ENCODE results near the gene RBKS.
"Not testable (repeated sequence)": the region's sequence is repeated elsewhere in the genome, so short reads cannot be mapped to it uniquely, and the experiment has no call there.

Gene RBKS

DNA sequence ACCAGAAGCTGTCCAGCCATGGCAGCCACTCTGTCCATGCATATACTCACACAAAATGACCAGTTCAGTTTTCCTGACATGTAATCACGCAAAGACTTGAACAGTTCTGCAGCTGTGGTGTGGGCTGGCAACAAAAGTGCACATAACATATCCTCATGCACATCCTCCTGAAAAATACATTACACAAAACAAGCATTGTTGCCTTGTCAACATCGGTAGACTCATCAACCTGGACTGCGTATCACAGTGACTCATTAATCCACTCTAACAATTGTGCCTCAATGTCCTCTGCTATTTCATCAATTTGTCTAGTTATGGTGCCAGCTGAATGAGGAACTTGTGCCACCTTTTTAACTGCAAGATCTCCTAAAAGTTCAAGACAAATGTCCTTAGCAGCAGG, 19.5 kb downstream of the RBKS start:
- DNase-seq = no peak

DNA sequence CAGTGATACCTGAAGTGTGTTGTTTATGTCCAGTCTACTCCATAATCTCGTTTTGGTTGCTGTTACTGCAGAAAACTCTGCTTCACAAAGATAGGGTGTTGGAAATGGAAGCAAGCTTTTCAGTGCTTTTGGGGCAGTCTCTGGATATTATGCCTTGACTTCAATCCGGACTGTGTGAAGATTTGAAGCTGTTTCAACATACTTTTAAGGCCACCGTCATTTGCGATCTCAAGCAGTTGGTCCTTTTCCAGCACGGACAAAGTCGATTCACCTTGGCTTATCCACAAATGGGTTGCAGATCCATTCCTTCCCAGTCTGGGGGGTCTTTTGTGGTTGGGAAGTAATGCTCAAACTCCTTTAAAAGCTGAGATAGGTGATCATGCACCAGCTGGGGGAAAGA, 20.4 kb downstream of the RBKS start:
- DNase-seq = no peak

DNA sequence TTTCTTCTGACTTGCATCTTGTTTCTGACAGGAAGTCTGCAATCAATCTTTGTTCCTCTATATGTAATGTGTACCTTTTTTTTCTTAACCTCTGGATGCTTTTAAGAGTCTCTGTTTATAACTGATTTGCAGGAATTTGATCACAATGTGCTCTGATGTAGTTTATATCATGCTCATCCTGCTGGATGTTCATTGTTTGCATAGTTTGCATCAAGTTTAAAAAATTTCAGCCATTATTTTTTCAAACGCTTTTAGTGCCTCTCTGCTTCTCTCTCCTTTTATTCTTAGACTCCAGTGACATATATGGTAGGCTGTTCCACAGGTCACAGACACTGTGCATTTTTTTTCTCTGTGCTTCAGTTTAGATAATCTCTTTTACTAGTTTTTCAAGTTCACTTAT, 23.9 kb downstream of the RBKS start:
- DNase-seq = no peak

DNA sequence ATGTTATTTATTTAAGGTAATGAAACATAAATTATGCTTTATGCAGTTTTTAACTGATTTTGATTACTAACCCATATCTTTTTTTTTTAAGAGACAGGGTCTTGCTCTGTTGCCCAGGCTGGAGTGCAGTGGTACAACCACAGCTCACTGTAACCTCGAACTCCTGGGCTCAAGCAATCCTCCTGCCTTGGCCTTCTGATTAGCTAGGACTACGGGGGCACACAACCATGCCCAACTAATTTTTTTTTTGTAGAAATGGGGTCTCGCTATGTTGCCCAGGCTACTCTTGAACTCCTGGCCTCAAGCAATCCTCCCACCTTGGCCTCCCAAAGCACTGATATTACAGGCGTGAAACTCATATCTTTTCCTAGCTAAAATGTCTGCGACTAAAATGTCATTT, 26.2 kb downstream of the RBKS start:
- not testable (repeated sequence) for DNase-seq

DNA sequence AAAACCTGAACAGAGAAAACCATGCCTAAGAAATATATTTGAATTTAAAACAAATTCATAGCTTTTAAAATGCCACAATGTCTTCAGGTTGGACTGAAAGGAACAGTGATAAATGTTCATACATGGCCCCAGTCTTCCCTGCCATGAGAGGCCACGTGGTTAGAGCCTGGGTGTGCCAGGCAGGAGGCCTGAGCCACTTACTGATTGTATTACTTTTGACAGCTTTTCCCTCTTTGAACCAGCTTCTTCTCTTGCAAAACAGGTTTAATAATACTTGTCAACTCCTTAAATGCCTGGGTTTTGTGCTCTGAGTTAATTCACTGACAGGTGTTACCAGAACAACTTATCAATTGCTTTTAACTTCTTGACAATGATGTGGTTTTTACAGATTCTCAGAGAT, 27.0 kb downstream of the RBKS start:
- DNase-seq = peak; percentile 49

DNA sequence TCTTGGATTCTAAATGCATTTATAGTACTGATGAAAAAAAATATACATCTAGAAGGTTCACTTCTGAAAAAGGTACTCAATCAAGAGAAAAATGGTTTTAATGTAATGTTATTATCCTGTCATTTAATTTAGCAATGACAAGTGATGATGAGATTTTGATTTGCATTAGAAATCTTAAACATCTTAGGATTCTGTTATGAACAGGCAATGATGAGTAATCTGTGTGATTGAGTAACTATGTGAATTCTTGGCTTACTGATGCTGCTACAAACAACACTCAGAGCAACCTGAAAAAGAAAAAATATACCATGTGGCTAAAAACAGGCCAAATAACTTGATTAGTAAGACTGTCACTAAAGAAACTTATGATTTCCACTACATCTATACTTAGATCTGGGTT, 30.1 kb downstream of the RBKS start:
- DNase-seq = no peak

DNA sequence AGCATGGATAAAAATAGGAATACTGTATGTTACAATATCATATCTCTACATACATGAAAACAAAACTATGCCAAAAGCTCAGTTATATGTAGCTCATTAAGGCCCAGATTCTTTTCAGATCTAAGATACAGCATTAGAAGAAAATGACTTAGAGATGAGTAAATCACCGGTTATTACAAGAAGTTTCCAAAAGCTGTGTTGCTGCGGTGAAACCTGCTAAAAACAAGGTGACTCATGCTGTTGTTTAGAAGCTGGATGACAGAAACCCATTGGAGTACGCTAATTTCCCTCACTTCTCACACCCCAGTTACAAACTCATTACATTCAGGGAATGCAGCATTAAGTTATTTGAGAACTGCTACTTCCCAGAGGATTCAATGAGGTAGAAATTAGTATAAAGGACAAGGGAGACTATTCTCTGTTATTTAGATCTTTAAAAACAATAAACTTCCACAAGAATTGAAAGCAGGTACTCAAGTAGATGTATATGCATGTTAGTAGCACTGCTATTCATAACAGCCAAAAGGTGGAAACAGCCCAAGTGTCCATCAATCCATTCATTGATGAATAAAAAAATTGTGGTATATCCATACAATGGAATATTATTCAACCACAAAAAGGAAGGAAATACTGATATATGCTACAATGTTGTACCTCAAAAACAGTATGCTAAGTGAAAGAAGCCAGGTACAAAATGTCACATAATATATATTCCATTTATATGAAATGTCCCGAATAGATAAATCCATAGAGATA, 32.6 kb downstream of the RBKS start:
- no peak for DNase-seq

DNA sequence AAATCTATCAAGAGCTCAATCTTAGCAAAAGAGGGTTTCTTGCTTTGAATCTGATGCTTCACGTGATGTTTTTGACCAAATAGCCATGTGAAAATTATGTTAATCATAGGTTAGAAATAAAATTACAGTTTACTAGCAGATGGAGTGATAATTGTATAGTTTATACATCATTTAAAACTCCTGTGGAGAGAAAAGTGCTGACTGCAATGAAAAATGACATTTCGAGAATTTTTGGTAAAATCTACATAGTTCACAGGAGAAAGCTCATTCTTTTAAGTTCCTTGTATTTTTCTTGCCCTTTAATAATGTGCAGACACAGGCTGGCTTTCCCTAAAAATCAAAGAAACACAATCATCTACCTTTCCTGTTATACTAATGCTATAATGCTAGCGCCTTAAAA, 33.2 kb downstream of the RBKS start:
- no peak for DNase-seq

DNA sequence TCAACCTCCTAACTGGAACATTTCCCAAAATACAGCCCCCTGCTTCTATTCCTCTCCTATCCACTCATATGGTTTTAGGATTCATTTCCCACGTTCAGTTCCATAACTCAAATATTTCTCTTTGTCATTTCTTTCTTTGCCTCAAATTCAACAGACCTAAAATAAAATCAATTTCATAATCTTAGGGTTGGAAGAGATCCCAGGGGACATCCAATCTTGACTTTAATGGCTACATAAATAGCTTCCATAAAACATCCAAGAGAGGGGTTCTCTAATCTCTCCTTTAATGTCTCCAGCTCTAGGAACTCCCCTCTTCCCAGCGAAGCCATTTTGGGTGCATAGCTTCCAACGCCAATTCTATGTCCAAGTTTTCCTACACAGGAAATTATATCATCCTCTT, 33.8 kb downstream of the RBKS start:
- DNase-seq = no peak

DNA sequence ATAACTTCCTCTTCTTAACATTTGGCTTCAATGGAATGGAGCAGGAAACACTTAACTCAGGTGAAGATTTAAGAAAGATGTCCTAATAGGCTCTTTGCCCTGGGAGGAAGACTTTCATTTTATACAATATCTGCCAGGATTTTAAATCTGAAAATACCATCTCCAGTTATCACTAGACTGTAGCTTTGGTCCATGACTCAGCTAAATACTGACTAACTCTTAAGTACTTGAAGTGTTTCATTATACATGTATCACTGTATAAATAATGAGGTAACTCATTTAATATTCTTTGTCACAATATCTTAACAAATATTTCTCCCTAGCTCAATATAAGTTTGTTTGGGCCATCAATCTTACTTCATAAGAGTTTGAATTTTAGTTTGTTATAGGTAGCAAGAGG, 34.7 kb downstream of the RBKS start:
- peak; percentile 47 for DNase-seq

DNA sequence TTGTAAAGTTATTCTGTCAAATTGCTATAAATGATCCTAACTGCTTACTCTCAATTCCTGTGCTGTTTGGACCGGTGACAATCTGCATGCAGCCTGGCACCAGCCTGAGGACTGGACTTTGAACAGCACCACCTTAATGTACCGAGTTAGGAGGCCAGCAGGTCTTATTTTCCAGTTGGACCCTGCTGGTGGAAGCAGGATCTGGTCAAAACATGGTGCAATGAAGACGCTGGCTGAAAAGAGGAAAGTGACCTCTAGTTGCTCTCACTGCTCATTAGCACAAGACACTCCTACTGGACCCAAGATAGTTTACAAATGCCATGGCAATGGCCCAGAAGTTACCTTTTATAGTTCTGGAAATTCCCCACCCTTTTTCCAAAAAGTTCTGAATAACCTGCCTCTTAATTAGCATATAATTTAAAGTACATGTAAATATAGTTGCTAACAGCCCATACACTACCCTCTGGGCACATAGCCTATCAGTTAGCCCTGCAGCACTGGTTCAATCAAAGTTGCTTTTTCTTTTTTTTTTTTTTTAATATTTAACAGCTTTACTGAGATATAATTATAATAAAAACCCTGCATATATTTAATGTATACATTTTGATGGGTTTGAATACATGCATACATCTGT, 35.8 kb downstream of the RBKS start:
- DNase-seq = no peak

DNA sequence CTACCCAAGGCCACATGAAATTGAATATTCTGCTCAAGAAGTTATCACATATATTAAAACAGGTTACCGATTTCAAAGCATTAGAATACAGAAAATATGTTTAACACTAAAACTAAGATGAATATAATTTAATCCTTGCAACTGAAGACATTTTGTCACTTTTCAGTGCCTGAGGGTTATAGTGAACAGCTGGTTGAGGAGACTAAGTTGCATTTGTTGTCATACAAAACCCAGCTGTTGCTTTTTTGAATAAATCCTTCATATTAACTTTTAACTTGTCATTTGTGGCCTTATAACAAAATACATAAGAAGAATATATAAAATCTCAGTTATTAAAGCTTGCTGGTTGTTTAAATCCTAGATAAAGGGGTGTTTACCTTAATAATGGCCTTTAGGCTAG, 37.5 kb downstream of the RBKS start:
- DNase-seq = no peak

DNA sequence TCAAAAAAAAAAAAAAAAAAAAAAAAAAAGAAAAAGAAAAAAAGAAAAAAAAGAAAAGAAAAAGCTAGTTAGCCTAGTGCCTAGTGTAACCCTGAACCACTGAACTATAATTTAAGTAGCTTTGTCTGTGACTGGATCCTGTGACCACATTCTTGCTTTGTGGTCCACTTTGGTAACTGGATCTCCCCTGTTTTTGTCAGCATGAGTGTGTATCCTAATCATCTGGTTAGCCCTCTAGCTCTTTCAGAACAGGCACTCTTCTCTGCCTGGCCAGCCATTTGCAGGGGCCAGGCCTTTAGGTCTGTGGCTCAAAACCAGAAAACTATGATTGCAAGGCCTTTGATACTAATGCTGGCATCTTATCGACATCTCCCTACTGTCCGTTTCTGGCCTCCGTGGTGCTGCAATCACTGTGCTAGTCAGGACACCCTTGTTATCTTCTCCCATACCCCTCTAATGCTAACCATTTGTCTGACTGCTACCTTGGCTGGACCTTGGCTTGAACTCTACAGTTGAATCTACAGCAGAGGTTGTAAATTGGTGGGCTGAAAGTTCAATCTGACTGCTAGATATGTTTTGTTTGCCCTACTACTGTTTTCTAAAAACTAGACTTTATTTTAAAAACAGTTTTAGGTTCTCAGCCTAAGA, 40.5 kb downstream of the RBKS start:
- no peak for DNase-seq

DNA sequence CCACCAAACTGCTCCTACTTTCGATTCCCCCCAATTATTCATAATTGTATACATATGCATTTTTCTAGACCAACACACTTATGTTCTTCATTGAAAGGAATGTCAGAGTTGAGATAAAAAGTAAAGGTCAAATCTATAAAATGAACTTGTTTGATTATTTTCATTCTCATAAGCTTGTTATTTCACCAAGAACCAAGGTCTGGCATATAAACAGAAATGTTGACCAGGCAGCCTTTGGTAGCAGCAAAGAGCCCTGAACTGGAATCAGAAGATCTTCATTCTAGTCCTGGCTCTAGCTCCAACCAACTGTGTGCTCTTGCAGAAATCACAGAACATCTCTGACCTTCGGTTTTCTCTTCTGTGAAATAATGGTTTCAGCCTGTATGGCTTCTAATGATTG, 42.9 kb downstream of the RBKS start:
- no peak for DNase-seq

DNA sequence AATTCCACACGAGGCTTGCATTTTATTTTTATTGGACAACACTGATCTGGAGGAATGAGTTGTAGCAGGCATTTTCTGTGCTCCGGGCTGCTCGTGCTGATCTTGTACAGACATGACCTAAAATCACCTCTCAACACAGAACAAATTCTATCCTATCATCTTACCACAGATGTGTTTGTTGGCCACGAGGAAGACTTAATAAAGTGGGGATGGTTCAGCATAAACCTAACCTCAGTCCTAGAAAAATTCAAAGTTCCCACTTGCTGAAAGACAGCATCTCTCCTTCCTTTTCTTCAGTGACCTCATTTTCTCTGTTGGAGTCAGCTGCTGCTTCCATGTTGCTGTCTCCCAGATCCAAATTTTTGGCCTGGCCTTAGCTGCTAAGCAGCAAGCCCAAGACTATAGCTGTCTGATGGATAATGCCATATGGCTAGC, 45.3 kb downstream of the RBKS start:
- DNase-seq = peak; percentile 16

DNA sequence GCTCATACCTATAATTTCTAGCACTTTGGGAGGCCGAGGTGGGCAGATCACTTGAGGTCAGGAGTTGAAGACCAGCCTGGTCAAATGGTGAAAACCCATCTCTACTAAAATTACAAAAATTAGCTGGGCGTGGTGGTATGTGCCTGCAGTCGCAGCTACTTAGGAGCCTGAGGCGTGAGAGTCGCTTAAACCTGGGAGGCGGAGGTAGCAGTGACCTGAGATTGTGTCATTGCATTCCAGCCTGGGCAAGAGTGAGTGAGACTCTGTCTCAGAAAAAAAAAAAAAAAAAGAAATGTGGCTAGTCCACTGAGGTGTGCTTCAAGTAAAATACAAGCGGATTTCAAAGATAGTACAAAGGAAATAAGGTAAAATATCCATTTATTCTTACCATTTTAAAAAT, 46.2 kb downstream of the RBKS start:
- no peak for DNase-seq

DNA sequence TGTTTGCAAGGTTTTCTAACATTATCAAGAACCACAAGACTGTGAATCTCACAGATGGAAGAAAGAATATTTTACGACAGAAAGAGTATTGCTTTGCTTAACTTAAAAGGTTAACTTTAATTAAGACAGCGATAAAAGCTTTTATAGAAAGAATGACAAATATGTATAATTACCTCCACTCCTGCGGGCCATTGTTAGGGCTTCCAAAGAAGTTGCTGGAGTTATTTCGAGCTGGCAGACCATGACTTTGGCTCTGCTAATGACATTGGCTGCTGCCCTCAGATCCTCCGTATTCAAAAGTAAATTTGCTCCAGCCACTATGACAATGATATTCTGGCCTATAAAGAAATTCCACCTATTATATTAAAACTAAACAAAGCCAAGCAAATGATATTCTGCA, 47.3 kb downstream of the RBKS start:
- DNase-seq = no peak

DNA sequence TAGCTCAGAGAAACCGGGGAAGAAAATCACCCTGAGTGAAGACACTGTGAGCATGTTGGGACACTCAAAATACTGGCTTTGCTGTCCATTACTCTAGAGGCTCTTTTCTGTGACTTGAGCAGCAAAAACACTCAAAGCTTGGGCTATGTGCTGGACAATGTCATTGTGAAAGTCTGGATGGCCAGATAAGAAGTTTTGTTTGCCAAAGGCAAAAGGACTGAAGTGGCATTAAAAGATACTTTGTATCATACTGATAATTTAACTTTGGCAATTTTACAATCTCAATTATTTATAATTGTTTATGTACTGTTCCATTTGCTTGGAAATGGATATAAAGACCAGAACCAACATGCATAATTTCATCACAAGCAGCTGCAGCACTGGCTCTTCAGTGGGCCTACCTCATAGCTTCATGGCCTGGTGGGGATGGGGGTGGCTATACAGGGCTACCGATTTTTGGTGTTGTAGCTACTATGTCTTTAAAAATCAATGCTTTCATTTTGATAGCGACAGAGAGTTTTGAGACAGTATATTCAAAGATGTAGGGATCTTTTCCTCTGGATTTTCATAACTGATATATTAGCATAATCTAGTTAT, 51.1 kb downstream of the RBKS start:
- DNase-seq = no peak

DNA sequence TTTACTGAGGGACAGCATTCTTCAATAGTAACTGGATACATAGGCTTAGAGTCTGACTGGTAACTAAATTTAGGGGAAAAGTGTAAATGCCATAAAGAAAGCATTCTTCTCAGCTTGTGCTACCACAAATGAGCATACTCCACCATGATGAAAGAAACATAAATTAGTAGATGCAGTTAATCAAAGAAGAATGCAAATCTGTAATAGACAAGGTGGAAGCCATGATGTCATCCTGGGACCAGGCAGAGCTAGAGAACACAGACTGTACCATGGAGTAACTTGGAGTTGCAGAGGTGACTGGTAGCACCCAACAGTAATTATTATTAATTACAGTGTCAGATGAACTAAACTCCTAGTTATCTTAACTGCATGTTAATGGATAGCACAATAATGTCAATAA, 51.7 kb downstream of the RBKS start:
- DNase-seq = no peak

DNA sequence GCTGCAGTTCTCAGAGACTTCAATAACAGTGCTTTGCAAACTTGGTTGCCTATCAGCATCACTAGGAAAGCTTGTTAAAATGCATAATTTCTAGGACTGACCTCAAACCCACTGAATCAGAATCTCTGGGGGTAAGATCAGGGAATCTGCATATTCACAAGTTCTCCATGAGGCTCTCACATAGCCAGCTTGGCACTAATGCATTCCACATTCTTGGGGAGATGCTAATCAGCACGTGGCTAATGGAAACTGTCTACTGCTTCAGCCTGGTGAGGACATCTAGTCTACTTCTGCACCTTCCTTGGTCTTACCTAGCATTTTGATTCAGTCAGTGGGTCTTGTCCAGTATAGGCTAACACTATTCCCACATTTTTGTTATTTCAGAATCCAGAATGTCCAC, 56.3 kb downstream of the RBKS start:
- no peak for DNase-seq

DNA sequence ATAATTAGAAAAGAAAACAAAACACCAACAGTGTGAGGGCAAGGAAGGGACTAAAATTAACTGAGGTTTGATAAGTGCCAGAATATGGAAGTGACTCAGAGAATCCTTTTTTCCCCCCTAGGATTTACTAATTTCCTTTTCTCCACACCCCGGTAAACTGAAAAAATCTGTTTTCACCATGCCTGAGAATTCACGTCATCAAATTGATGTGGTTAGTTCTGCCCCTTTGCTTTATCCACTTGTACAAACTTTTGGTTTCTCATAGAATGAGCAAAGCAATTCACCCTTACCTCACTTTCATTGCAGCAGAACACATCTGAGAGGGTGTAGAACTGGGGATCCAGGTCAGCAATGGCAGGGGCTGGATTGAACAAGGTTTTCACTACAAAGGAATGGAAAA, 57.8 kb downstream of the RBKS start:
- no peak for DNase-seq

DNA sequence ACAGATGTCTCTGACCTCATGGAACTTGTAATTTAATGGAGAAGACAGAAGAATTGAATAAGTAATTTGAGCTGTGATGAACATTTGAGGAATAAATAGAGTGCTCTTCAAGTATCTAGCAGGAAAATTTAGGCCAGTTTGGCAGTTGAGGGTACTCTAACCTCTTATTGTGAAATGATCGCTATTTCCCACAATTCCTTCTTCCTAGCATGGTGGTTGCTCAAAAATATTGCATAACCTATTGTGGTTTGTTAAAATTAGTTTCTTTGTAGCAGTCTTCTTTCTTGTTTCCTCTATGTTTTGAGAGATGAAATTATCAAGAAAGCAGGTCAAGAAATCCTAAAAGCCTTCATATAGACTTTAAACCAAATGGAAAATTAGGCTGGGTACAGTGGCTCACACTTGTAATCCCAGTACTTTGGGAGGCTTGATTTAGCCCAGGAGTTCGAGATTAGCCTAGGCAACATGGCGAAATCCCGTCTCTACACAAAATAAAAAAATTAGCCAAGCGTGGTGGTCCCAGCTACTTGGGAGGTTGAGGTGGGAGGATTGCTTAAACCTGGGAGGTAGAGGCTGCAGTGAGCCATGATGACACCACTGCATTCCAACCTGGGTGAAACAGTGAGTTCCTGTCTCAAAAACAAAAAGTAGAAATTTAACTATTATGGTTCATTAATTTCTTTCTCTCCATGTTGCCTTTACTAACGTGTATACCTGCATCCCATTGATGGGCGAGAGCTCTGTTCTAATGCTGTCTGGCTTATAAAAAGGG, 58.7 kb downstream of the RBKS start:
- DNase-seq = peak; percentile 74

DNA sequence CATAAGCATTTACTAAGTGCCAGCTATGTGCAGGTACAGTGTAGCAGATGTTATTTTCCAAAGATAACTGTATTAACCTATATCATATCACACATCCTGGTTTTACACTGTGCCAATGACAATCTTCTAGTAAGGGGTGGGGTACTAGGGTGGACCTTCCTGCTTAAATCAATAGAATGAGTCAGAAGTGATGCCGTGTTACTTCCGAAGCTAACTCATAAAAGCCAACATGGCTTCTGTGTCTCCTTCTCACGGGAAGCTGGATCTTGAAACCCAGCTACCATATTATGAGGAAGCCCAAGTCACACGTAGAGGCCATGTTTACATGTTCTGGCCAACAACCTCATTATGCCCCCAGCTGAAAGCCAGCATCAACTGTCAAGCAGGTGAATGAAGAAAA, 59.5 kb downstream of the RBKS start:
- no peak for DNase-seq

Measured in hematopoietic multipotent progenitor cell treated with erythropoietin and hydrocortisone succinate and interleukin-3 and kit ligand, for 6 days (in vitro differentiated cells).